ES-I3 (cell line): Measurements from ENCODE around the gene MYO15B.

ENCODE experiments used
- H3K36me3 ChIP-seq: 2 replicates; pipeline ENCODE4 v1.6.1; 2013; ENCODE audit warnings: mild to moderate bottlenecking, low read length, control low read depth, moderate library complexity; ENCODE audit not compliant: insufficient read depth
- H3K4me1 ChIP-seq: 2 replicates; pipeline ENCODE4 v1.6.1; 2013; ENCODE audit warnings: mild to moderate bottlenecking, control low read depth, low read length; ENCODE audit not compliant: insufficient read depth
- H3K9ac ChIP-seq: 2 replicates; pipeline ENCODE4 v1.6.1; 2013; ENCODE audit warnings: low read depth, mild to moderate bottlenecking, low read length, moderate library complexity
- H3K9me3 ChIP-seq: 2 replicates; pipeline ENCODE4 v1.6.1; 2013; ENCODE audit warnings: mild to moderate bottlenecking, low read length, moderate library complexity; ENCODE audit not compliant: control insufficient read depth, insufficient read depth

Gene MYO15B

DNA sequence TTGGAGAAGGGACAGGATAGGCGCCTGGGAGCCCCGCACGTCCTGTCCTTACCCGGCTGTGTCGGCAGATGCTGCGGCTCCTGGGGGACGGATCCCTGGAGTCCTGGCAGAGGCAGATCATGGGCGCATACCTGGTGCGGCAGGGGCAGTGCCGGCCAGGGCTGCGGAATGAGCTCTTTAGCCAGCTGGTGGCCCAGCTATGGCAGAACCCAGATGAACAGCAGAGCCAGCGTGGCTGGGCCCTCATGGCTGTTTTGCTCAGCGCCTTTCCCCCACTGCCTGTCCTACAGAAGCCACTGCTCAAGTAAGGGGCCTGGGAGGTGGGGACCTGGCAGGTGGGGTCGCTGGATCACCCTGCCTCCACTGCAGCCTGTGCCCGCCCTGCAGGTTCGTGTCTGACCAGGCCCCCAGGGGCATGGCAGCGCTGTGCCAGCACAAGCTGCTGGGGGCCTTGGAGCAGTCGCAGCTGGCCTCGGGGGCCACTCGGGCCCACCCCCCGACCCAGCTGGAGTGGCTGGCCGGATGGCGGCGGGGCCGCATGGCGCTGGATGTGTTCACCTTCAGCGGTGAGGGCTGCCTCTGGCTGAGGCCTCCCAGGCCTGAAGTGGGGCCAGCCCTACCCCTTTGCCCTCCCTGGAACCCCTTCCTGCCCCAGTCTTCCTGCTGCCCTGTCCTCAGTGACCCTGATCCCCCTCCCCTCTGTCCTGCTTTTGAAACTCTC lies 25.5 kb downstream of the MYO15B start:
- H3K9me3 ChIP-seq = no peaks in the 10 kb centered on the region
- no peaks in the 10 kb centered on the region for H3K36me3 ChIP-seq
- H3K4me1 ChIP-seq = no peaks in the 10 kb centered on the region

DNA sequence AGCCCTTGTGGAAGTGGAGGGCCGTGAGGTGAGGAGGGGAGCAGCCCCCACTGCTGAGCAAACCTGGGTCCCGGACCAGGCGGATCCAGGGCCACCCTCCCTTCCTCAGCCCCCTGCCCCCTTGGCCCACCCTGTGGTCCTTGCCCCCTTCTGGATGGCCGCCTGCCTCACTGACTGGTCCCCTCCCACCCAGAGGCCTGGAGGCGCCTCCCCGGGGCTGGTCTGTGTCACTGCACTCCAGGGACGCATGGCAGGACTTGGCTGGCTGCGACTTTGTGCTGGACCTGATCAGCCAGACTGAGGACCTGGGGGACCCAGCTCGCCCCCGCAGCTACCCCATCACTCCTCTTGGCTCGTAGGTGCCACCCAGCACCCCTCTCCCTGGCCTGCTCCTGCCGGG lies 26.4 kb downstream of the MYO15B start:
- no peaks in the 10 kb centered on the region for H3K4me1 ChIP-seq
- no peaks in the 10 kb centered on the region for H3K36me3 ChIP-seq
- H3K9me3 ChIP-seq = no peaks in the 10 kb centered on the region
- no peak overlapping the region for H3K9ac ChIP-seq

More for the DNA sequence above, 25.5 kb downstream of the MYO15B start:
- no peak overlapping the region for H3K9ac ChIP-seq

DNA sequence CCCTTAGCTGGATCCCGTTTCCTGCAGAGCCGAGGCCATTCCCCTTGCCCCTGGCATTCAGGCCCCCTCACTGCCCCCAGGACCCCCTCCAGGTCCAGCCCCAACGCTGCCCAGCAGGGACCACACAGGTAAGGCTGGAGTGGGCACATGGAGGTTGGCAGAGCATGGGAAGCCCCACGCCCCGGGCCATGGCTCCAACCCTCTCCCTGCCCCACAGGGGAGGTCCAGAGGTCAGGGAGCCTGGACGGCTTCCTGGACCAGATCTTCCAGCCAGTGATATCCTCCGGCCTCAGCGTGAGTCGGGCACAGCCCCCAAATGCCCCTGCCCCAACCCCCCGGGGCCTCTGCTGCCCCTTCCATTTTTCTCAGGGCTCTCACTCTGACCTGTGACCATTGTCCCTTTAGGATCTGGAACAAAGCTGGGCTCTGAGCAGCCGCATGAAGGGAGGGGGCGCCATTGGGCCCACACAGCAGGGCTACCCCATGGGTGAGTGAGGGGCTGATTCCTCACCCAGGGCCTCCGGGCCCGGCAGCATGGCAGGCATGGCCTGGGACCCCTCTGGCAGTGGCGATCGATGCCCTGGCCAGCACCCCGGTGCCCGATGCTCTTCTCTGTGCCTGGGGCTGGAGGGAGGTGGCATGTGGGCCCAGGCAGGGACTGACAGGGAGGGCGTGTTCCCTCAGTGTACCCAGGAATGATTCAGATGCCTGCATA lies 27.1 kb downstream of the MYO15B start:
- Histone ChIP-seq H3K36me3 (no peaks in the 10 kb centered on the region), H3K9me3 (no peaks in the 10 kb centered on the region), H3K9ac (no peak overlapping the region)

DNA sequence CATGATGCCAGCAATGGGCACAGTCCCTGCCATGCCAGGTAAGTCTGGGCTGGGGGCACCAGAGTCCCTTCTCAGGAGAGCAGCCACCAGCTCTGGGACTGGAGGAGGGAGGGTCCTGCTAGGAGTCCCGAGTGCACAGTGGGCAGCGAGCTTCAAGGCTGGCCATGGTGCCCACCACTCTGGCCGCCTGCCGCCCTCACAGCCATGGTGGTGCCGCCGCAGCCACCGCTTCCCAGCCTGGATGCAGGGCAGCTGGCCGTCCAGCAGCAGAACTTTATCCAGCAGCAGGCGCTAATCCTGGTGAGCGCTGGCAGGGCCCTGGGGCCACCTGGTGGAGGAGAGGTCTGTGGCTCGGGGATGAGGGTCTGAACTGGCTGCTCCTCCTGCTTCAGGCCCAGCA lies 27.7 kb downstream of the MYO15B start:
- H3K36me3 ChIP-seq = no peaks in the 10 kb centered on the region
- no peak overlapping the region for H3K9ac ChIP-seq
- no peaks in the 10 kb centered on the region for H3K4me1 ChIP-seq
- H3K9me3 ChIP-seq = no peaks in the 10 kb centered on the region

More for the DNA sequence above, 27.1 kb downstream of the MYO15B start:
- H3K4me1 ChIP-seq = no peaks in the 10 kb centered on the region

DNA sequence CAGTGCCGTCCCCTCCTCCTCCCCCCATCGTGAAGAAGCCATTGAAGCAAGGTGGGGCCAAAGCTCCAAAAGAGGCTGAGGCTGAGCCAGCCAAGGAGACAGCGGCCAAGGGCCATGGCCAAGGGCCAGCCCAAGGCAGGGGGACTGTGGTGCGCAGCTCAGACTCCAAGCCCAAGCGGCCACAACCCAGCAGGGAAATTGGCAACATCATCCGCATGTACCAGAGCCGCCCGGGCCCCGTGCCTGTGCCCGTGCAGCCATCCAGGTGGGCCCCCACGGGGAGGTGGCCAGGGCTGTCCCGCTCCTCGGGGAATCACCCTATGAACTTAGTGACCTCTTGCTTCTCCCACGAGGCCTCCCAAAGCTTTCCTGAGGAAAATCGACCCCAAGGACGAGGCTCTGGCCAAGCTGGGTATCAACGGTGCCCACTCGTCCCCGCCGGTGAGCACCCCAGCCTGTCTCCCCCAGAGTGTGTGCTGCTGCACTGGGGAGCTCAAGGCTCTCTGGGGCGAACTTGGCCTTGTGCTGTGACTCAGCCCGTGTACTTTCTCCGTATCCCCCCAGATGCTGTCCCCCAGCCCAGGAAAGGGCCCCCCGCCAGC lies 29.0 kb downstream of the MYO15B start:
- Histone ChIP-seq H3K36me3 (no peaks in the 10 kb centered on the region), H3K9me3 (no peaks in the 10 kb centered on the region), H3K4me1 (no peaks in the 10 kb centered on the region), H3K9ac (no peak overlapping the region)

DNA sequence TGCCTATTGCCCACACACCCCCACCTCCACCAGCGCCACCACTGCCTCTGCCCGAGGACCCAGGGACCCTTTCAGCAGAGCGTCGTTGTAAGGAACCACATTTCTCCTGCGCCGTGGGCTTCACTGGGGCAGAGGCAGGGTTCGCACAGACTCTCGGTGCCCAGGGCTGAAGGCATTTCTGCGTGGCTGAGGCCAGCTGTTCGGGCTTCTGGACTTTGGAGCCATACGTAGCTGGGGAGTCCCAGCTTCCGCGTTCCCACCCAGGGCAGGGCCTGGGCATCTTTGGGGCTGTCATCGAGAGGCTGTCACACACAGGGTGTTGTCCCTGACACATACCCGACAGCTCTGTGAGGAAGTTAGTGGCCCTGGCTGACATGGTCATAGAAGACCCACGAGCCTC lies 29.6 kb downstream of the MYO15B start:
- no peak overlapping the region for H3K9ac ChIP-seq
- H3K9me3 ChIP-seq = no peaks in the 10 kb centered on the region
- no peaks in the 10 kb centered on the region for H3K36me3 ChIP-seq
- no peaks in the 10 kb centered on the region for H3K4me1 ChIP-seq

DNA sequence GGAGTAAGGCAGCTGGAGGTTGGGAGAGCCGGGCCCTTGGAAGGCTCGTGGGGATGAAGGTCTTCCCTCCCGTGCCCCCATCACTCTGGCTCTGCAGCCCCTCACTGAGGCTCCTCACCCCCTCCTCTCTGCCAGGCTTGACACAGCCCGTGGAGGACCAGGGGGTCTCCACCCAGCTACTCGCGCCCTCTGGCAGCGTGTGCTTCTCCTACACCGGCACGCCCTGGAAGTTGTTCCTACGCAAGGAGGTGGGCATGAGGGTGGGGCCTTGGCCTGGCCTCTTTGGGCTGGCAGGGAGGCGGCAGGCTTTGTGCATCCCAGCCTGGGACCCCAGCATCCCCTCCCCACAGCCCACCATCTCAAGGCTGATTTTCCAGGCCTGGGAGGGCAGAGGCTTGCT lies 30.1 kb downstream of the MYO15B start:
- Histone ChIP-seq H3K4me1 (no peaks in the 10 kb centered on the region), H3K9ac (no peak overlapping the region), H3K9me3 (no peaks in the 10 kb centered on the region), H3K36me3 (no peaks in the 10 kb centered on the region)

DNA sequence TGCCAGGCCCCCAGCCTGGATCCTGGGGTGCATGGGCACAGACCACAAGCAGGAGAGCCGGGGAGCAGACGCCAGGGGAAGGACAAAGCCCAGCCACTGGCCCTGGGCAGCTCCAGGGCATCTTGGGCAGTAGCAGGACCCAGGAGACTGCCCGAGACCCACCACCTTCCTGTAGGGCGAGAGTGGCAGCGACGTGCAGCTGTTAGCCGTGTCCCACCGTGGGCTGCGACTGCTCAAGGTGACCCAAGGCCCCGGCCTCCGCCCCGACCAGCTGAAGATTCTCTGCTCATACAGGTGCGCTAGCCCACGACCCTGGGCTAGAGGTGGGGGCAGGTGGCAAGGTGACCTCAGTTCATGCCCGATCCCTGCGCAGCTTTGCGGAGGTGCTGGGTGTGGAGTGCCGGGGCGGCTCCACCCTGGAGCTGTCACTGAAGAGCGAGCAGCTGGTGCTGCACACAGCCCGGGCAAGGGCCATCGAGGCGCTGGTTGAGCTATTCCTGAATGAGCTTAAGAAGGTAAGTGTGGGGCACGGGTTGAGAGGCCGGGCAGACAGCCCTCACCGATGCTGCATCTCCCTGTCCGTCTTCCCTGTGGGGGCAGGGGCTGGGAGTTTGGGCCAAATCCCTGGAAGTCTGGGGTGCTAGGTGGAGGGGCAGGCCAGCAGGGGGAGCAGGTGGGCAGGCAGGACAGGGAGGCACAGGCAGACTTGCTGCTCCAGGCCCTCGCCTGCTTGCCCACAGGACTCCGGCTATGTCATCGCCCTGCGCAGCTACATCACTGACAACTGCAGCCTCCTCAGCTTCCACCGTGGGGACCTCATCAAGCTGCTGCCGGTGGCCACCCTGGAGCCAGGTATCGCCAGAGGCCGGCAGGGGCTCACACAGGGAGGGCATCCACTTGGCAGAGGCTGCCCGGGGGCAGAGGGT lies 32.2 kb downstream of the MYO15B start:
- H3K36me3 ChIP-seq = no peaks in the 10 kb centered on the region
- no peaks in the 10 kb centered on the region for H3K4me1 ChIP-seq
- no peaks in the 10 kb centered on the region for H3K9me3 ChIP-seq
- H3K9ac ChIP-seq = no peak overlapping the region

DNA sequence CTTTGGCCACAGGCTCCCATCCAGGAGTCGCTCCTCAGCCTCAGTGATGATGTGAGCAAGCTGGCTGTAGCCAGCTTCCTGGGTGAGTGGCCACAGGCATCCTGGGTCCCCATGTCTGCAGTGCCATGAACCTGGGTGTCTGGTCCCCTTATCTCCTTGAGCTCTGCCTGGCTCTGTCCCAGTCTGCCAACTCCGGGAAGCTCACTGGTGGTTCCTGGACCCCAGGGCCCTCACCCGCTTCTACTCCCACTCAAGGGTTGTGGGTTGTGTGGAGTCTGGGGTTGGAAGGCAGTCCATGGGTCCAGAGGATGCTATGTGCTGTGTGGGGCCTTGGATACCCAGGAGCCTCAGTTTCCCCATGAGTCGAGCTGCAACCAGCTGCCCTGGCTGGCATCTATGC lies 33.9 kb downstream of the MYO15B start:
- Histone ChIP-seq H3K9ac (no peak overlapping the region), H3K9me3 (no peaks in the 10 kb centered on the region), H3K4me1 (no peaks in the 10 kb centered on the region), H3K36me3 (no peaks in the 10 kb centered on the region)

DNA sequence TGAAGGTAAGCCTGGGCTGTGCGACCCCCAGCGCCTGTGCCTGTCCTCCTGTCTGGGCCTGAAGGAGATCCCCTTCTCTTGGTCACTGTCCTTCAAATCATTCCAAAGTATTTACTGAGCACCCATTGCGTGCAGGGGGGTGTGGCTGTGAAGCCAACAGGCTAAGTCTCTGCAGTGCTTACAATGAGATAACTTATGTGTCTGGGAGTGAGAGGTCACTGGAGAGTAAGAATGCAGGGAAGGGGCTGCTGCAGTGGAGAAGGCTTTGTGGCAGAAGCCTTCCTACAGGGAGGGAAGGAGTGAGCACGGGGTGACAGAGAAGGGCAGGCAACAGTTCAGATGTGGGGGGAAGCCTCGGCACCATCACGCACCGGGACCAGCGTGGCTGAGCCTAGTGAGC lies 34.5 kb downstream of the MYO15B start:
- H3K9ac ChIP-seq = no peak overlapping the region
- no peaks in the 10 kb centered on the region for H3K36me3 ChIP-seq
- H3K4me1 ChIP-seq = no peaks in the 10 kb centered on the region
- no peaks in the 10 kb centered on the region for H3K9me3 ChIP-seq

DNA sequence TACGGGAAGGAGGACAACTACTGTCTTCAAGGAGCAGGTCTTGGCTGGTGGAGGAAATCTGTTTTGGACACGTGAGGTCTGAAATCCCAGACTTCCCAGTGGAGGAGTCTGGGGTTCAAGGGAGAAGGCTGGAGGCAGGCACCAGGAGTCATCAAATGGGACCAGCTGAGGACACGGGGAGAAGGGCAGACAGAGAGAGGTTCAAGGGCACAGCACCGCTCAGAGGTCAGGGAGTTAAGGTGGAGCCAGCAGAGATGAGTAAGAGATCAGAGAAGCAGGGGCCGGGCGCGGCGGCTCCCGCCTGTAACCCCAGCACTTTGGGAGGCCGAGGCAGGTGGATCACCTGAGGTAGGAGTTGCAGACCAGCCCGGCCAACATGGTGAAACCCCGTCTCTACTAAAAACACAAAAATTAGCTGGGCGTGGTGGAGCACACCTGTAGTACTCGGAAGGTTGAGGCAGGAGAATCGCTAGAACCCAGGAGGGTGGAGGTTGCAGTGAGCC lies 35.2 kb downstream of the MYO15B start:
- no peaks in the 10 kb centered on the region for H3K4me1 ChIP-seq
- no peaks in the 10 kb centered on the region for H3K36me3 ChIP-seq
- no peaks in the 10 kb centered on the region for H3K9me3 ChIP-seq
- no peak overlapping the region for H3K9ac ChIP-seq

DNA sequence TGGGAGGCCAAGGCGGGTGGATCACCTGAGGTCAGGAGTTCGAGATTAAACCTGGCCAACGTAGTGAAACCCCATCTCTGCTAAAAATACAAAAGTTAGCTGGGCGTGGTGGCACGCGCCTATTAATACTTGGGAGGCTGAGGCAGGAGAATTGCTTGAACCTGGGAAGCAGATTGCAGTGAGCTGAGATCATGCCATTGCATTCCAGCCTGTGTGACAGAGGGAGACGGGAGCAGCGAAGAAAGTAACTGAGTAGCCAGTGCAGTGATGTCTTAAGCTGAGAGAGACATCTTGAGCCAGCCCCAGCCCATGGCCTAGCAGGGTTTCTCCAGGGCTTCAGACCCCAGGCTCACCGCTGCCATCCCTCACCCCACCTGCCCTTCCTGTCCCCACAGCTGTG lies 35.8 kb downstream of the MYO15B start:
- Histone ChIP-seq H3K4me1 (no peaks in the 10 kb centered on the region), H3K9me3 (no peaks in the 10 kb centered on the region), H3K9ac (no peak overlapping the region), H3K36me3 (no peaks in the 10 kb centered on the region)

DNA sequence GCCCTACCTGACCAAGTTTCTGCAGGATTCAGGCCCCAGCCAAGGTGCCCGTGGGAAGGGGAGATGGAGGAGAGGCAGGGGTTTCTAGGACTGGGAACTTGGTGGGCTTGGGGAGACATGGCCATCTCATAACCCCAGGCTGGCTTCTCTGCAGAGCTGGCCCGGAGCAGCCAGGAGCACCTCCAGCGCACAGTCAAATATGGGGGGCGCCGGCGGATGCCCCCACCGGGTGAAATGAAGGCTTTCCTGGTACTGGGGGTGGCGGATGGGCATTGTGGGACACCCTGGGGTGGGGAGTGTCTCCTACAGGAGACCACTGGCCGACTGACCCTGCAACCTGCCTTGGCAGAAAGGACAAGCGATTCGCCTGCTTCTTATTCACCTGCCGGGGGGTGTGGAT lies 36.4 kb downstream of the MYO15B start:
- Histone ChIP-seq H3K36me3 (no peaks in the 10 kb centered on the region), H3K9me3 (no peaks in the 10 kb centered on the region), H3K4me1 (no peaks in the 10 kb centered on the region), H3K9ac (no peak overlapping the region)

DNA sequence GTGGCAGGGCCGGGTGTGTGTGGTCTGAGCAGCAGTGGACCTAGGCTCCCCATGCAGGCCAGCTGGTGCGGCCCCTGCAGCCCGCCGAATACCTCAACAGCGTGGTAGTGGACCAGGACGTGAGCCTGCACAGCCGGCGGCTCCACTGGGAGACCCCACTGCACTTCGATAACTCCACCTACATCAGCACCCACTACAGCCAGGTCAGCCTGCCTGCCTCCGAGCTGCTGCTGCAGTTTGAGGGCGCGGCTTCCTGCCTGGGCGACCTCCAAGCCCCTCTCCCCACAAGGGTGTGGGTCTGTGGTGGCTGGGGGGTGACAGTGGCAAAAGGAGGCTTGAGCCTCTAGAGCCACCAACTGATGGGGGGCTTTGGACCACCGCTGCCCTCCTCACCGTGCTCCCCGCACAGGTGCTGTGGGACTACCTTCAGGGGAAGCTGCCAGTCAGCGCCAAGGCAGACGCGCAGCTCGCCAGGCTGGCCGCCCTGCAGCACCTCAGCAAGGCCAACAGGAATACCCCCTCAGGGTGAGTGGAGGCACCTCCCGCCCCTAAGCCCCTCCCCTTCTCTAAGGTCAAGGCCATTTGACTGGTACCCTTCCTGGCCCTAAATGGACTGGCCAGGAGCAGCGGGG lies 37.2 kb downstream of the MYO15B start:
- Histone ChIP-seq H3K9ac (no peak overlapping the region), H3K4me1 (no peaks in the 10 kb centered on the region), H3K36me3 (no peaks in the 10 kb centered on the region), H3K9me3 (no peaks in the 10 kb centered on the region)
